GM18870 (cell line): ENCODE results near the gene IAPP.
"Not testable (repeated sequence)": the region's sequence is repeated elsewhere in the genome, so short reads cannot be mapped to it uniquely, and the experiment has no call there.

ENCODE experiments used
- ATAC-seq: cut with Tn5 transposase; IDR thresholded peaks from one replicate; pipeline ENCODE4 v1.9.1; 2021; ENCODE audit warnings: moderate library complexity; ENCODE audit not compliant: unreplicated experiment

The IAPP gene

DNA sequence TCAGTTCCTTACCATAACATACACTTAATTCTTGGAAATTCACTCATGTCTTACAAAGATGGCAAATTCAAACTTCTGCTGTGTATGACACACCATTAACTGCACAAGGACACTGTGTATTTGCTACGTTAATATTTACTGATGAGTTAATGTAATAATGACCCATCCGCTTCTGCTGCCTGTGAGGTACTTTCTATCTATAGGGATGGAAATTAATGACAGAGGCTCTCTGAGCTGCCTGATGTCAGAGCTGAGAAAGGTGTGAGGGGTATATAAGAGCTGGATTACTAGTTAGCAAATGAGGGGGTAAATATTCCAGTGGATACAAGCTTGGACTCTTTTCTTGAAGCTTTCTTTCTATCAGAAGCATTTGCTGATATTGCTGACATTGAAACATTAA, at the start of gene IAPP:
Gene IAPP (plus strand): TSS at position 301 of the 400 bp plus-strand sequence. CDS start 450 bp downstream, outside the sequence.
- no peak for ATAC-seq

DNA sequence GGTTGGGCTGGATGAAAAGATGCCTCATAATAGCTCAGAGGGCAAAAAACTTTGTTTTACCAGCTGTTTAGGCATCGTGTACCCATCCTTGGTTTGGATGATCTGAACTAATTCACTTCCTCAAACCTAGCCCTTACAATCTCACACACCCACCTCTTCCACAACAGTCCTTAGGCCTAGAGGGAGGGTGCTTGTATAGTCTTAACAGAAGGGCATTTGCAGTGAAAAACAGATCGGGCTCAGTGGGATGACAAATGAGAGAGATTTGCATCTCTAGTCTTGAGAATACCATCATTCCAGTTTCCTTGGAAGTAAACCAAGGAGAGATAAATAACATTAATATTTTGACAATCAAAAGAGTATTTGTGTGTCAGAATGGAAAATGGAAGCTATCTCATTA, 49.0 kb upstream of the IAPP start:
- ATAC-seq = no peak

DNA sequence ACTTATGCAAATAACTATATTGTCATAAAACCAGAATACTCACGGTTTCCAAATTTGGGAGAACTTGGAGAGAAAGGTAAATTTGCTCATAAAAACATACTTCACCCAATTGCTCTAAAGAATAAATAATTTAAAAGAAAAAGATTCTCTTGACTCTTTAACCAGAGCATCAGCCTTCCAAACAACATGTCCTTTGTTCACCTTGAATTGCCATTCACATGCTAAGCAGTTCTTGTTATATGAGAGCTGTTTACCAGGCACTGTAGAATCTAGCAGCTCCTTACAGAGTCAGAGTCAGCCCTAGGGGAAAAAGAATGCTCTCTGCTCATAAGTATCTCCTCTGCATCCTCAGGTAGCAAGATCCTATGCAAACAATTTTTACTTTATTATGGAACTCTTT, 48.2 kb upstream of the IAPP start:
- ATAC-seq = no peak

DNA sequence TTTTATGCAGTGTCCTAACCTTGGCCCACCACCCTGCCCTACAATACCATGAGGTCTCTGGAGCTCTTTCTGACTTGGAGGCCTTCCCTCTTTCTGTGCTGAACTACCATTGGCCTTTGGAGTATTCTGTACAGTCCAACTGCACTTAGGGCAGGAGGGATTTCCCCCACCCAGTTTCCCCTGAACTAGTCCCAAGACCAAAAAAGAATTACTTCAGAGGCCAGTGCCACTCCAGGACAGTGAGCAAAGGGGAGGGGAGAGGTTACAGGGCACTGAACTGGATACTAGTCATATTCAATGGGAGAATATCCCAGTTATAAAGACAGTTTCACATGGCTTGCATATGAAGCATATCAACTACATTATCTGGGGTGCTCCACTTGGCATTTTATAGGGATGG, 44.1 kb upstream of the IAPP start:
- ATAC-seq = no peak

DNA sequence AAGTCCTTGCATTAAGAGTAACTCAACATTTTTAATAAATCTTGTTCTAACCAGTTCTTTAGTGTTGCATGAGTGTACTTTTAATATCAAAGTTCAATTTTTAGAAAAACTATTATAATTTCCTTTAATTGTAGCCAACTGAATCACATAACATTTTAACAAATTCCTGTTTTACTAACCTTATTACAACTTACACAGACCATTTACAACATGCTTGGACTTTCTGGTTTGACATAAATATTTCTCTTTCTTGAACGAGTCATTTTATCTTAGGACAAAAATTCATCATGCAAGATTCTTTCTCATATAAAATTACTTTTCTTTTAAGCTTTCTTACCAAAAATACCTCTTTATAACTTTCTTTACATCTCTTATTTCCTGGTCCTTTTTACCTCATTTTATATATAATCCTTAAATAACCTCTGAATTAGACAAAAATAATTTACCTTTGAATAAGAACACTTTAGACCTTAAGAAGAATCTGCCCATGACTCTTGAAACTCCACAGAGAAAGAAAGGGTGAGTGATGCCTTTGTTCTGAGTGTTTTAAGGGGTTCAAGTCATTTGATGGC, 41.9 kb upstream of the IAPP start:
- no peak for ATAC-seq

DNA sequence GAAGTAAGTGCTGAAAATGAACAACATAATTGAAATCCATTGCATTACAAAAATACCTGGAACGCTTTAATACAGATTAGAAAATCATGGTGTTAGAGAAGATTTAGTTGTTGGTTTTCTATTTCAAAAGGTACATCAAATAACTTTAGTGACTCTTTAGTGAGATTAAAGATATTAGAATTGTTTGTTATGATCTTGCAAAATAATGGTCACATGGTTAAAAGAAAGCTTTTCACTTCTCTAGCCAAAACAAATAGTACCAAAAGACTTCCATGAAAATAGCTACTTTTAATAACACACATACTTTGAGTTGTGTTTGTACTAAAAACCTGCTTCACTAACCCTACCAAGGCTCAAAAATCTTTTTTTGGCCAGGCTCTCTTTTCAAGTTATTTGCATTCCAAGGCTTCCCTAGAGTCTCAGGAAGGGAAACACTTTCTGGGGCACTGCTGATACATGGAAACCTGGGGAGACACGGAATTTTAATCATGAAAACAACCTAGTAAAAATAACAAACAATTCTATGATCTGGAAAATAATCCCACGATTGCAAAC, 37.9 kb upstream of the IAPP start, which contains the start of gene SLCO1A2:
Gene SLCO1A2 (minus strand): TSS at position 147 of the 555 bp plus-strand sequence. CDS start 270 bp downstream, outside the sequence.
- ATAC-seq = no peak

DNA sequence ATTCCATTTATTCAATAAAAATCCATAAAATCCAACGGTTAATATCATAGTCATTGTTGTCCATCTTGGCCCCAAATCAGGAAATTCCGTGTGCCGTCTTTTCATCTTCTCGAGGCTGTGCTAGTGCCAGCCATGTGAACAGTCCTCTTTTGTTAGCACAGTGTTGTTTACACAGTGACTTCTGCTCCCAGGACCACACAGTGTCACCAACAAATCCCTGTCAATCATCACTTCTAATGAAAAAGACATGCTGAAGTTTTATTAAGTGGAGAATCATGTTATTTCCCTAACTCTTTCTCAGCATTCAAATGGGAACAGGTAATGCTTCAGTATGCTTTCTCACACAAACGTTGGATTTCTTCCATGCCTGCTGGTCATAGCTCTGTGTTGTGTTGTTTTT, 36.0 kb upstream of the IAPP start:
- ATAC-seq = no peak

DNA sequence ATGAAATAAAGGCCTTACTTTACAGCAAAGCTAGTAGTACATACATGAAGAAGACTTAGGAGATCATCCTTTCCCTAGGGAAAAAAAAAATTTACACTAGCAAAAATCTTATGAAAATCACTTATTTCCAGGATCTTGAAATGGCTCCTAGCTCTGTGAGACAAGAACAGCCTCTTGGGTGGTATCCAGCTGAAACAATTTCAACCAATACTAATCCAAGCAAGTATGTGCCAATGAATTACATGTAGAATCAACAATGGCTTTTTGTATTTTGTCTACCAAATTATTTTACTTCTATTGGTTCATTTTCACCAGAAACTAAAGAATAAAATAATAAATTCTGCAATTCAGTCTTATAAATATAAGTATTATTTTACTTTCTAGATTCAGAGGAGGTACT, 35.2 kb upstream of the IAPP start:
- no peak for ATAC-seq

DNA sequence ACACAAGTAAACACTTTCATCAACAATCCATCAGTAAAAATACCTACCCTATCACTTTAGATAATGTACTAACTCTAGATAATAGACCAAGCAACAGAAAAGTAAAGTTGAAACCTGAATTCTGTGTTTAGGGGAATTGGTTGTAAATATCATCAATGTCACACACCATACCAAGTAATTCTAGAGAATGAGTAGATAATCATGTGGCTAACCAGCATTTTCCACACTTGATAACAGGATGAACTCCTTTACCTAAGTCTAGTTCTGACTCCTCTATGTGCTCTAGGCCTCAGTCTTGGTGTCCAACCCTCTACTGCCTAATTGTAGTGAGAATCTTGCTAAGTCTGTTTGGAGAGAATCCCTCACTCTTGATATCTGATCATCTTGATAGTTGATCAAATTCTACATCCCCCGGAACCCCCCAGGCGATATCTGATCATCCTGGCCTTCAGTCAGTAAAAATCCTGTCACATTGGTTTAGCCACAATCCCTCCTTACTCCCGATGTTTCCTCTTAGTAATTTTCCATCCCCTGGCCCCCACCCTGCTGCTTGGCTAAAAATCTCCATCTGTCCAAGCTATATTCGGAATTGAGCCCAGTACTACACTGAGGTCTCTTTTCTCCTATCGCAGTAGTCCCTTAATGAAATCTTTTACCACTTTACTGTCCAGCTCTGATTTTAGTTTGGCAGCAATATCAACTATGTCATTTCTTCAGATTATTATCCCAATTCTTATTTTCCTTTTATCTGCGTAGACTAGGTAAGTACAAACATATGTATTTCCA, 34.5 kb upstream of the IAPP start:
- no peak for ATAC-seq

DNA sequence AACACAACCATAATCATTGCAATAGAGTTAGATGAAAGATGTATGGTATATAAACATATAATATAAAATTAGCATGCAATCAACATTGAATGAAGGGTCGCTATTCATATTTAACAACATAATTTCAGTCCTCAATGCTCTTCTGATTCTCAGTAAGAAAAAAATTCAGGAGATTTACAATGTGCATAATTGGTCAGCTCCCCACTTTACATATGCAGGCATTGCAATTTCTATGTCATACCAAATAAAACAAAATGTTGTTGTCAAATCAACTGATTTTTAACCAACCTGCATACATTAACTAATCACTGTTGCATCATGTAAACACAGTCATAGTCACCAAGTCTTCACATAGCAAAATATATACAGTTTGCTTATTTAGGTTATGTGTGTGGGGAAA, 32.8 kb upstream of the IAPP start:
- no peak for ATAC-seq

DNA sequence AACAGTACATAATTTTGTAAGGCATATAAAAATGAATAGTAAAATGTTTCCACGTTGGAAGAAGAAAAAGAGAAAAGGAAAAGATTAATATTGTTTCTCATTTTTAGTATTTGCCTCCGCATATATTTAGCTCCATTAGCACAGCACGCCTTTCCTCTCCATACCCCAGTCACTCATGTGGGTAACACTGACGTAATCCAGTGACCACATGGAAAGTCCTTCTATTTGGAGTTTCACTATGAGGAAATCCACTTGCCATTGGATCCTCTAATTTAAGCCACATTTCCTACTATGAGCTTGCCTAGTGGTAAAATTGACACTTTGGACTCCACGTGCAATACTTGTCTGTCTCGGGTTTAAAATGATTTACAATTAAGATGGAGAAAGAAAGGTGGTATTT, 32.3 kb upstream of the IAPP start:
- ATAC-seq = no peak

DNA sequence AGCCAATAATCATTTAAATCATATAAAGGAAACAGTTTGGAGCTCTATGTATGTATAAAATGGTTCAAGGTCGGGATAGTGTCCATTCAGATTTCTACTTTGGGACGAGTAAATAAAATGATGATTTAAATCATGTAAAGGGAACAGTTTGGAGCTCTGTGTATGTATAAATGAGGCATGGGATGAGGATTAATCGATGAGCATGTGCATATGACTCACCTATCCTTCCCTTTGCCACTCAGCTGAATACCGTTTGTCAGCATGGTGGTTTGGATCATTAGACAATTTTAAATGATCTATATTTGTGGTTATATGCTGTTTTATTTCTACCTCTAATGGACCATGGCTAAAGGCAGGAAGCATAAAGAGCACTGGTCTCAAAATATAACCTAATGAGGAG, 30.9 kb upstream of the IAPP start:
- ATAC-seq = no peak

DNA sequence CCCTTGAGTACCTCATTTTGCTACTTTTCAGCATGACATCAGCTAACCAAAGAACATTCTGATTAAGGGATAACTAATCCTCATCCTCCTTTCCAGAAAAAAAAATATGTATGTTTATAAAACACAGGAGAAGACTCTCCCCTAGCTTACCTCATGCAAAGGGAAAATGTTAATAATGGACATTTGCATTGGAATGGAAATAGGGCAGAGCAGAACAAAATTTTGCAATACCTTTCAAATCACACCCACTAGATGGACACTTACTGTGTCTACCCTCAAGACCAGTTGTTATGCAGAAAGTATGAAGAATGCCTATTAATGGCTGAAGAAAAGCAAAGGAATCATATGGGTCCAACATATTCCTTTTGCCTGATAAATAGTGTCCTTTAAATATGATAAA, 29.1 kb upstream of the IAPP start:
- no peak for ATAC-seq

DNA sequence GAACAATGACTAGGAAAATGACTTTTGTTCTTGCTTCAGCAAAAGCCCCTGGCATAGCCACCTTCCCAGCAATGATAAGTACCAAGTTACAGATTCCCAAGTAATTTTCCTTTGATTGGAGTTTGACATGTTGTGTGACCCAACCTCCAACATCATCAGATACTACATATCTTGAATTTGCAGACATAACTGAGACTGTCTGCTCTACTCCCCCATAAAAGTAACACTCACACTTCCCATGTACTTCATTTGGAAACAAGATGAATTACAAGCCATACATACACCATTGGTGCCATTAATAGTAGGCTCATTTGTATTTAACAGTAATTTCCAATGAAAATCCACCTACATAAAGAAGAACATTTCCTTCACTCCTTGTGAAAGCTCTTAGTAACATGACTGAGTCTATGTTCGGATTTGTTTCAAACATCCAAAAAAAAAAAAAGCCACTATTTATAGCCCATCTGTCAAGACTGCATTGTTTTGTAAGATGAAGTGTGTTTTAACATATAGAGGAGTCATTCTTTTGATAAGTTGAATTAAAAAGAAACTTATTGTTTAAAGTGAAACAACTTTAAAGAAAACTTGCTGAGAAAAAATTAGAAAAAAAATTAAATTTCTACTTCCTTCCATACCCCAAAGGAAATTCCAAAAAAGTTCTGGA, 26.0 kb upstream of the IAPP start:
- ATAC-seq = no peak

DNA sequence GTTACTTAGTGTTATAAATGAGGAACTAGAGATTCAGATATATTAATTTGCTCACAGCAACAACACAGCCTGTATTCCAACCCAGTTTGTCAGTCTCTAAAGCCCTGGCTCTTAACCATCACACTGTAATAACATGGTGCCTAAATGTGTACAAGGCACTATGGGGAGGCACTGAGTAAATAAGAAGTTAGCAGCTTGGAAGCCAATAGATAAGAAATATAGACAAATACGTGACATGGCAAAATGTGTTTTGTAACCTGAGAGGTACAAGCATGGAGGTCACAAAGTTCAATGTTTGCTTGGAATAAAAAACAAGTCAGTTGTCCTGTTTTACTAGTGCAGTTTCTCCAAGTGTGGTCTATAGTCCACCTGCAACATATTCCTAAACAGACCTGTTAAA, 21.7 kb upstream of the IAPP start:
- ATAC-seq = no peak

DNA sequence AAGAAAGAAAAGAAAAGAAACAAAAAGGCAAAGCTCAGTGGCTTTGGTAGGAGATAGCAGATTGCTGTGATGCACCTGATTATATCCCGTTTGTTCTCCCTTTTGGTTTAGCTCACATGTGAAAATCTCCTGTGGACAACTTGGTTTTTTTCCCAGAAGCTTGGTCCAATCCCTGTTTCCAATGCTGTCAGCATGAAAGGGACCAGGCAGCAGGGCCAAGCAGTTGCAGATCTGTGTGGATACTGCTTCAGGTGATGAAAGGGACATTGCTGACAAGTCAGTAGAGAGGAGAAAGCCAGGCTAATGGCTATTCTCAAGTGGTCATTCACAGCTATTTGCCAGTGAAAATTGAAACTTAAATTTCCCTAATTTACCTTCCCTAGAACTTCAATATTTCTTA, 19.2 kb upstream of the IAPP start:
- no peak for ATAC-seq

DNA sequence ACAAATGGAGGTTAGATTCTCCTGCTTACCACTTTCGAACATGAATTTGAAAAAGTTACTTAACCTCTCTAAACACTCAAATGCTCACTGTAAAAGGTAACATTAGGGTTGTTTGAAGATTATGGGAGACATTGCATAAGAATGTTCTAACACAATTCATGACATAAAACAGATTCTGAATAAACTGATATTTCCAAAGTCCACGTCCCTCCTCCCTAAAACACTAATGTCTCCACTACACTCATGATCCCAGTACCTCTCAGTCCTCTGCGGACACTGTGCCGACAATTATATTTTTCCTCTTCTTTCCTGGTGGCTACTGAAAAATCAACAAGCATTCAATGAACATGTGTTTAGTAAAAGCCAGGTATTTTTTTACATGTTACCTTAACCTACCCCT, 18.8 kb upstream of the IAPP start:
- ATAC-seq = no peak

DNA sequence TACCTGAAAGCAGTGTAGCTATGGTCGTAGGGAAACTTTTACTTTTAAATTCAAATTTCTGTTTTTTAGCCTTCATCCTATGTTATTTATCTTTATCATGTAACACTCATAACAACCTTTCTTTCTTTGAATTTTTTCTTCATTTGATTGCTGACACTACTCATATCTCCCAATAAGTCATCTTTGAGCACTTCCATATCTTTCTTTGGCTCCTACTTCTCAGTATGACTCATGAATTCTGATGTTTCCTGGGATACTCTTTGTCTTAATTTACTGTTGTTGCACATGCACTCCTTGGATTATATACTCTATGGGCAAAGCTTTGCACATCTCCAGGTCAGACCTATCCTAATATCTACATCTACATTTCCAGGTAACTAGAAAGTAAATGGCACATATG, 18.1 kb upstream of the IAPP start:
- no peak for ATAC-seq

DNA sequence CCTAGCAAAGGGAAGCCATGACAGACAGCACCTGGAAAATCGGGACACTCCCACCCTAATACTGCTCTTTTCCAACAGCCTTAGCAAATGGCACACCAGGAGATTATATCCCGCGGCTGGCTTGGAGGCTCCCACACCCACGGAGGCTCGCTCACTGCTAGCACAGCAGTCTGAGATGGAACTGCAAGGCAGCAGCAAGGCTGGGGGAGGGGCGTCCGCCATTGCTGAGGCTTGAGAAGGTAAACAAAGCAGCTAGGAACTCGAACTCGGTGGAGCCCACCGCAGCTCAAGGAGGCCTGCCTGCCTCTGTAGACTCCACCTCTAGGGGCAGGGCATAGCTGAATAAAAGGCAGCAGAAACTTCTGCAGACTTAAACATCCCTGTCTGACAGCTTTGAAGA, 12.1 kb upstream of the IAPP start:
- not testable (repeated sequence) for ATAC-seq

DNA sequence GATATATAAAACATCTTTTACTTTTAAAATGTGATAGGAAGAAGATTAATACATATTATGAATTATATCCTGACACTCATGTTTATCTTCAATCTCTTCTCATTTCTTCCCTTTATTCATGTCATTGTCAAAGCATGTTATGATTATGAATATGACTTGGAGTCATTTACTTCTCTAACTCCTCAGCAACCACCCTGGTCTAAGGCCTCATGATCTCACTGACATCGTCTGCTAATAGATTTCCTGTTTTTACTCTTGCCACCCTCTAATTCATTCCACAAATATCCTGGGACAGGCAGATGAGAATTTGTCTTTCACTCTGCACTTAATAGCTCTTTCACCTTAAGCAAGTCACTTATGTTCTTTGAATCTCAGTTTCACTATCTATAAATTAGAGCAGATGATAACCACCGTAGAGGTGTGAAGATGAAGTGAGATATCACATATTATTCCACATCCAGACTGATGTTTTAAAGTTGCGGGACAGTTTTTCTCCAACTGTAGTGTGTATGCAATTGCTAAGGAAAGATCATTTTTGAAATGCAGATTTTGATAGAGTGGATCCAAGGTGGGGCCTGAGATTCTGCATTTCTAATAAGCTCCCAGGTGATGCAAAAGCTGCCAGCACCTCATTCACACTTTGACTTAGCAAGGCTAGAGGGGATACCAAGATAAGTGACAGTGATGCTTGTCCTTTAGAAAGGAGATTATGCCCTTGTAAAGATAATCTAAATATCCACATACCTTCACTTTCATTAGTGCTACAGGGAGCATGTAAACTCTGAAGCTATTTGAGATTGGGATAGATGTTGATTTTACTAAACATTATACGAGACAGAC, 3.3 kb upstream of the IAPP start:
- no peak for ATAC-seq

DNA sequence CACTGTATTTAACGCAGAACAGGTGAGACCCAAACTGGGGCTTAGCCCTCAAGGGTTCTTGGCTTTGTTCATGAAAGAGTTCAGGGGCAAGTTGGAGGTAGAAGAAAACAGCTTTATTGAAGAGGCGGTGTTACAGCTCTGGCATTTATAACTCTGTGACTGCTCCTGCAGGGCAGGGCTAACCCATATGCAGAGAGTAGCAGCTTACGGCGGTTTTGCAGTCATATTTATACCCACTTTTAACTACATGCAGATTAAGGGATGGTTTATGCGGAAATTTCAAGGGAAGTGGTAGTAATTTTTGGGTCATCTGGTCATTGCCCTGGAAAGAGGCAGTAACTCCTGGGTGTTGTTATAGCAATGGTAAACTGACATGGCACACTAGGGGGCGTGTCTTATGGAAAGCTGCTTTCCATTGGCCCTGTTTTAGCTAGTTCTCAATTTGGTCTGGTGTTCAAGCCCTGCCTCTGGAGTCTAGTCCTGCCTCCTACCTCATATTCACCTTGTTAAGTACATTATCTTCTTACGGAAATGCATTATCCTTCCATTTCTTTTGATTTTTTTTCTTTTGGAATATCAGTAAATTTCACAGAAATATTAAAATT, 1.8 kb upstream of the IAPP start:
- no peak for ATAC-seq
